H9 (cell line): Measurements from ENCODE around the gene NPBWR2. TPM values are rescaled to one million over a fixed set of nuclear protein-coding genes. Genes with fewer than 3 reads are reported as not detected.
A peak's percentile ranks its signal among the peaks of the same experiment; 100 is the strongest.

ENCODE experiments used
- DNase-seq: peaks from one replicate; pipeline ENCODE4 v3.0.0-alpha.2; 2017
- H2AFZ ChIP-seq: one replicate; pipeline ENCODE4 v1.6.1; 2013; ENCODE audit warnings: mild to moderate bottlenecking, low read length, control low read depth, moderate library complexity
- H2AK5ac ChIP-seq: 2 replicates; pipeline ENCODE4 v1.6.1; 2013; ENCODE audit warnings: low read length, control low read depth, mixed read lengths; ENCODE audit not compliant: insufficient read length
- H2BK120ac ChIP-seq: one replicate; pipeline ENCODE4 v1.6.1; 2013; ENCODE audit warnings: low read depth, mild to moderate bottlenecking, low read length, control low read depth, inconsistent platforms; ENCODE audit not compliant: poor library complexity, severe bottlenecking
- H2BK12ac ChIP-seq: 2 replicates; pipeline ENCODE4 v1.6.1; 2013; ENCODE audit warnings: low read length, control low read depth, mixed read lengths, low read depth; ENCODE audit not compliant: insufficient read length
- H2BK15ac ChIP-seq: 2 replicates; pipeline ENCODE4 v1.6.1; 2013; ENCODE audit warnings: low read depth, low read length, control low read depth
- H2BK20ac ChIP-seq: one replicate; pipeline ENCODE4 v1.6.1; 2013; ENCODE audit warnings: low read depth, mild to moderate bottlenecking, low read length, control low read depth, inconsistent platforms; ENCODE audit not compliant: poor library complexity, severe bottlenecking
- H2BK5ac ChIP-seq: 2 replicates; pipeline ENCODE4 v1.6.1; 2013; ENCODE audit warnings: low read length, control low read depth, mixed read lengths; ENCODE audit not compliant: insufficient read length
- H3K14ac ChIP-seq: 2 replicates; pipeline ENCODE4 v1.6.1; 2013; ENCODE audit warnings: low read length, control low read depth; ENCODE audit not compliant: insufficient read depth
- H3K18ac ChIP-seq: 2 replicates; pipeline ENCODE4 v1.6.1; 2013; ENCODE audit warnings: low read depth, mild to moderate bottlenecking, mixed read lengths, low read length, control low read depth; ENCODE audit not compliant: insufficient read length
- H3K23ac ChIP-seq: 2 replicates; pipeline ENCODE4 v1.6.1; 2013; ENCODE audit warnings: low read length, control low read depth, mixed read lengths, low read depth; ENCODE audit not compliant: insufficient read length
- H3K23me2 ChIP-seq: 2 replicates; pipeline ENCODE4 v1.6.1; 2013; ENCODE audit warnings: low read depth, mild to moderate bottlenecking, mixed read lengths, low read length, control low read depth; ENCODE audit not compliant: insufficient read length, poor library complexity, severe bottlenecking
- H3K27ac ChIP-seq: 2 replicates; pipeline ENCODE4 v1.5.1; 2013; ENCODE audit warnings: low read length, control low read depth, mixed read lengths, low read depth; ENCODE audit not compliant: insufficient read length
- H3K27me3 ChIP-seq: 2 replicates; pipeline ENCODE4 v1.6.1; 2013; ENCODE audit warnings: low read length, control low read depth, inconsistent platforms; ENCODE audit not compliant: insufficient read depth
- H3K4ac ChIP-seq: 2 replicates; pipeline ENCODE4 v1.6.1; 2013; ENCODE audit warnings: low read depth, mild to moderate bottlenecking, control low read depth, inconsistent platforms, low read length, moderate library complexity
- H3K4me1 ChIP-seq: 2 replicates; pipeline ENCODE4 v1.6.1; 2013; ENCODE audit warnings: low read length, control low read depth, inconsistent platforms; ENCODE audit not compliant: insufficient read depth
- H3K4me2 ChIP-seq: 2 replicates; pipeline ENCODE4 v1.6.1; 2013; ENCODE audit warnings: low read length, control low read depth, mixed read lengths; ENCODE audit not compliant: insufficient read length, insufficient read depth
- H3K56ac ChIP-seq: 2 replicates; pipeline ENCODE4 v1.6.1; 2013; ENCODE audit warnings: low read depth, mild to moderate bottlenecking, mixed read lengths, low read length, control low read depth; ENCODE audit not compliant: insufficient read length
- H3K79me1 ChIP-seq: 2 replicates; pipeline ENCODE4 v1.6.1; 2013; ENCODE audit warnings: low read depth, mild to moderate bottlenecking, moderate library complexity, low read length, control low read depth, inconsistent platforms; ENCODE audit not compliant: insufficient read depth, poor library complexity, severe bottlenecking
- H3K79me2 ChIP-seq: 2 replicates; pipeline ENCODE4 v1.6.1; 2013; ENCODE audit warnings: low read length, control low read depth, inconsistent platforms; ENCODE audit not compliant: insufficient read depth
- H3K9ac ChIP-seq: 2 replicates; pipeline ENCODE4 v1.6.1; 2013; ENCODE audit warnings: low read length, control low read depth, mixed read lengths; ENCODE audit not compliant: insufficient read length; ENCODE audit errors: extremely low read depth
- H3K9me3 ChIP-seq: one replicate; pipeline ENCODE4 v1.6.1; 2013; ENCODE audit warnings: low read depth, low read length, inconsistent platforms; ENCODE audit not compliant: control insufficient read depth
- H3T11ph ChIP-seq: one replicate; pipeline ENCODE4 v1.6.1; 2013; ENCODE audit warnings: mild to moderate bottlenecking, low read length, control low read depth, inconsistent platforms
- H4K20me1 ChIP-seq: one replicate; pipeline ENCODE4 v1.6.1; 2013; ENCODE audit not compliant: control insufficient read depth, insufficient read length, insufficient read depth
- H4K5ac ChIP-seq: 2 replicates; pipeline ENCODE4 v1.6.1; 2013; ENCODE audit warnings: low read depth, mild to moderate bottlenecking, mixed read lengths, low read length, control low read depth; ENCODE audit not compliant: insufficient read length
- H4K8ac ChIP-seq: replicated peaks from 2 replicates; pipeline ENCODE4 v1.6.1; 2013; ENCODE audit warnings: low read length, control low read depth, mixed read lengths, low read depth; ENCODE audit not compliant: insufficient read length
- H4K91ac ChIP-seq: 2 replicates; pipeline ENCODE4 v1.6.1; 2013; ENCODE audit warnings: low read depth, mild to moderate bottlenecking, moderate library complexity, mixed read lengths, low read length, control low read depth; ENCODE audit not compliant: insufficient read length
- H3K27ac Mint-ChIP-seq, 3 experiments: 2 replicates in 2 of 3; 3 replicates in 1 of 3; pipeline ENCODE4 v1.8.0; 2020 to 2021; ENCODE audit warnings: mixed read lengths in 3 of 3, mild to moderate bottlenecking in 1 of 3, moderate library complexity in 1 of 3
- H3K27me3 Mint-ChIP-seq: 2 replicates; pipeline ENCODE4 v1.8.0; 2021; ENCODE audit warnings: low read depth, mild to moderate bottlenecking, moderate library complexity, mixed read lengths
- H3K36me3 Mint-ChIP-seq, 3 experiments: 2 replicates in 2 of 3; 3 replicates in 1 of 3; pipeline ENCODE4 v1.8.0; 2020 to 2021; ENCODE audit warnings: low read depth in 3 of 3, mixed read lengths in 3 of 3; ENCODE audit not compliant: insufficient read depth in 1 of 3
- H3K4me1 Mint-ChIP-seq, 2 experiments: 2 replicates each; pipeline ENCODE4 v1.8.0; 2020; ENCODE audit warnings: mixed read lengths in 2 of 2
- H3K4me3 Mint-ChIP-seq, 2 experiments: 2 replicates in 1 of 2; 3 replicates in 1 of 2; pipeline ENCODE4 v1.8.0; 2020 to 2021; ENCODE audit warnings: mild to moderate bottlenecking in 2 of 2, mixed read lengths in 2 of 2, moderate library complexity in 1 of 2
- H3K9me3 Mint-ChIP-seq, 2 experiments: 2 replicates in 1 of 2; 3 replicates in 1 of 2; pipeline ENCODE4 v1.8.0; 2020; ENCODE audit warnings: mild to moderate bottlenecking in 2 of 2, mixed read lengths in 2 of 2, moderate library complexity in 1 of 2
- CTCF ChIP-seq: fragments of 200-600 bp; sonication (generic); conservative IDR thresholded peaks from 3 replicates; pipeline ENCODE4 v1.8.0; 2021; ENCODE audit warnings: antibody characterized with exemption, mild to moderate bottlenecking
- WGBS: extraction: QIAGEN DNeasy Blood & Tissue Kit; methylation state at CpG from one replicate; pipeline ENCODE4 v1.1.7; 2013; ENCODE audit warnings: missing lambda C conversion rate, low lambda C conversion rate, mixed read lengths; ENCODE audit not compliant: insufficient read length; ENCODE audit errors: extremely low coverage; 5-methylcytosine and 5-hydroxymethylcytosine counted together
- total RNA-seq: library from RNA; stranded (reverse); gene quantifications from 2 replicates; pipeline ENCODE4 v1.2.1, GENCODE V29; 2021

NPBWR2 gene
- total RNA-seq, 1 experiment from 2014 or later: not detected

GRCh38 chr20:64057628-64058498 is 49.5 kb downstream of the NPBWR2 start:
- H3K27ac Mint-ChIP-seq: no peak overlapping the region; a peak in 1 of 7 replicates
- Histone ChIP-seq H4K5ac (no peak overlapping the region), H3K79me1 (no peaks in the 10 kb centered on the region), H3K4me2 (no peak overlapping the region), H3K27me3 (no peaks in the 10 kb centered on the region), H2BK15ac (no peak overlapping the region), H3T11ph (no peak overlapping the region), H3K14ac (no peak overlapping the region), H2BK12ac (no peak overlapping the region), H3K79me2 (no peaks in the 10 kb centered on the region), H3K18ac (no peak overlapping the region), H4K8ac (no peak overlapping the region), H3K56ac (no peak overlapping the region), H2BK120ac (no peak overlapping the region), H4K91ac (no peak overlapping the region), H3K9ac (no peak overlapping the region), H3K9me3 (no peaks in the 10 kb centered on the region), H2AK5ac (no peak overlapping the region), H3K23ac (no peak overlapping the region), H3K23me2 (no peaks in the 10 kb centered on the region), H4K20me1 (no peaks in the 10 kb centered on the region), H2AFZ (no peak overlapping the region), H3K27ac (no peak overlapping the region), H2BK20ac (no peak overlapping the region), H3K4me1 (no peaks in the 10 kb centered on the region), H2BK5ac (no peak overlapping the region), H3K4ac (no peak overlapping the region)
- TF ChIP-seq CTCF: peak; percentile 94
- H3K9me3 Mint-ChIP-seq: no peaks in the 10 kb centered on the region; a peak in 1 of 5 replicates
- DNase-seq: peak; percentile 90
- no CpG with 5 or more reads among the region's 33 CpGs for whole genome bisulfite sequencing
- H3K36me3 Mint-ChIP-seq: no peaks in the 10 kb centered on the region; a peak in 1 of 7 replicates
- H3K4me3 Mint-ChIP-seq: peak overlapping the region in 1 of 2 experiments; percentile 23; a peak in 1 of 5 replicates
- peaks cover 28 to 38% of the 10 kb centered on the region in 2 experiments for H3K4me1 Mint-ChIP-seq
- H3K27me3 Mint-ChIP-seq: peaks cover 12% of the 10 kb centered on the region
